Activated CD4-positive, alpha-beta T cell treated with anti-CD3 and anti-CD28 coated beads for 1 hour (primary cell): ENCODE data around the gene CRAT.
"Not testable (repeated sequence)": the region's sequence is repeated elsewhere in the genome, so short reads cannot be mapped to it uniquely, and the experiment has no call there.

Experiments
- DNase-seq: peaks from one replicate; pipeline ENCODE4 v3.0.0-alpha.2; 2020

CRAT gene

DNA sequence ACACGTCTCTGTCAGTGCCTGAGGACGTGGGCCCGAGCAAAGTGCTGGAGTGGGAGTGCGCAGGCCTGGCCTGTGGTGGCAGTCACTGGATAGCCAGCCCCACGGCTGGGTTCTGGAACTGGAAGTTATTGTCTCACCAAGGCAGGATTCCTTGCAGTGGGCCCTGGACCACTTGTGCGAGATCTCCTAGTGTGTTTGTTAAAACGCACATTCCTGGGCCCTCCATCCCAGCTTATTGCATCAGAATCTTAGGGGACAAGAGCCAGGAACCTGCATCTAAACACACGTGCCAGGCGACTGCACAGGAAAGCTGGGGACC is 27.5 kb upstream of the CRAT start:
- DNase-seq, result no peak

DNA sequence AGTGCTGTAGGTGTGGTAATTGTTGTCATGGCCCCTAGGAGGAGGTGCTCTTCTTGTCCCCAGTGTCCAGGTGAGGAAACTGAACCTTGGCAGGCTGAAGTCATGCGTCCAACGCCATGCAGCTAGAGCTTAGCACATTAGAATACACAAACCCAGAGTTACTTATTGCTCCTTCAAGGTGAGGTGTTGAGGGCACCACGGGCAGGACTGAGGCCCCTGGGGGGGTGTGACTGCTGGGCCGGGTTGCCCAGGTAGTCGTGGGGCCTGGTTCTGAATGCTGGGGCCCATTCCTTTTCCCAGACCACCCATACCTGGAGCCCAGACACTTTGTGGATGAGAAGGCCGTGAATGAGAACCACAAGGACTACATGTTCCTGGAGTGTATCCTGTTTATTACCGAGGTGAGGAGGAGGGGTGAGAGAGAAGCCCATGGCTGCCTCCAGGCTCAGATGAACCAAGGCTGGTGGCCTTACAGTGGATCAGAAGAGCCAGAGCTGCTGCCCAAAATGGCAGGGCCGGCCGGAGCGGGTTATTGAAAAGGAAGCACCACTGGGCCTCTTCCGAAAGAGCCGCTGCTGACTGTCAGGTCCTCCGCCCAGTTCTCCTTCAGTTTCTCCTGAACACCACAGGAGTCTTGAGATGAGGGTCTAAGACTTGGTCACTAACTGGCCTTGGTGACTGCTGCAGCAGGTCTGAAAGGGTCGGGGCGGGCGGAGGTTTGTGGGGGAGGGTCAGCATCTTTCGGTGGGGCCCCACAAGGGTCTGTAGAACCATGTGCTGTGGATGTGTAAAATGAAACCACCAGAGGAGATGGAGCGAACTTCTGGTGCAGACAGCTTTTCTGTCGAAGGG is 26.9 kb upstream of the CRAT start:
- no peak for DNase-seq

DNA sequence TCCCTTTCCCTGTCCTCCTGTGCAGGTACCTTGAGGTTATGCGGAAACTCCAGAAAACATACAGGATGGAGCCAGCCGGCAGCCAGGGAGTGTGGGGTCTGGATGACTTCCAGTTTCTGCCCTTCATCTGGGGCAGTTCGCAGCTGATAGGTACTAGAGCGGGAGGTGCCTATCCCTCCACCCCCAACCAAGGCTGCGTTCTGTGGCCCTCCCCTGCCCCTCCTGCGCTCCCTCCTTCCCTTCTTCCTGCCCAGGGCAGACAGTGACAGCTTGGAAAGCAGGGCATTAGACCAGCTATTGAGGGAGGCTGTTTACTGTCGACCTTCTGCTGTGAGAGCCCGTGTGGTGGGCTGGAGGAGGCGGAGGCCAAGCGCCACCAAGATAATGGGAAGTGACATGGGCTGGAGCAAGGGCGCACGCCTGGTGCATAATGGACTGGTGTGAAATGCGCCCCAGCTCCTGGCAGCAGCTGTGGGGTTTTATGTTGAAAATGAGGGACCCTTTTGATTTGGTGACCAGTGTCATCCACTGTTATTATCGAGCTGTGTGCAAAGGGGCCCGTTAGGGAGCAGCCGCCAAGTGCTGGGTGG is 25.9 kb upstream of the CRAT start:
- no peak for DNase-seq

DNA sequence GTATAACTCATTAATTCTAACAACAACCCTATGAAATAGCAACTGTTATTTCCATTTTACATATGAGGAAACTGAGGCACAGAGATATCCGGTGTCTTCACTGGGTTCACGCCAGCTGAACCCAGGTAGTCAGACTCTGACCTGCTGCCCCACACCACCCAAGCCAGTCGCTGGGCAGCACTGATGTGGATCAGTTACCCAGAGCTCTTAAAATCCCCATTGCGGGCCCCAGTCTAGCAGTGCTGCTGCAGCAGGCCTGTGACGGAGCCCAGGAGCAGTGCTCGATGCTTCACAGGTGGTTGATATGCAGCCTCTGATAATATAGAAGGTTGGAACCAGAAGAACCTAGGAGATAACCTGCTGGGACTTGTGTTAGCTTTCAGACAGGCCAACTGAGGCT is 24.9 kb upstream of the CRAT start:
- no peak for DNase-seq

DNA sequence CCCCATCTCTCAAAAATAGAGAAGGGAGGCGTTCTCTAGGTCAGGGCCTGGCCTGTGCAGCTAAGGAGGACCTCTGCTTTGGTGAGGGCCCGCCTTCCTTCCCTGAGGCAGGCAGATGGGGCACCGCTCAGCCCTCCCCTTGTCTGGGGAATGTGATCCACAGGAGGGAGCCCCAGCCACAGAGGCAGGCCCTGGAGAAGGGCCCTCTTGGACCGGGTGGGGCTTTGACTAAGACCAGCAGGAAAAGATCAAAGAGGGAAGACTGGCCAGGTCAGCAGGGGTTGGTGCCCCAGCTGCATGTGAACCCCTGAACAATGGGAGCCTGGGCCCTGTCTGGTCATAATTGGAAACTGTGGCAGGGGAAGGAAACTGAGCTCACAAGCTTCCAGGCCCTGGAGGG is 22.5 kb upstream of the CRAT start:
- DNase-seq, result no peak

DNA sequence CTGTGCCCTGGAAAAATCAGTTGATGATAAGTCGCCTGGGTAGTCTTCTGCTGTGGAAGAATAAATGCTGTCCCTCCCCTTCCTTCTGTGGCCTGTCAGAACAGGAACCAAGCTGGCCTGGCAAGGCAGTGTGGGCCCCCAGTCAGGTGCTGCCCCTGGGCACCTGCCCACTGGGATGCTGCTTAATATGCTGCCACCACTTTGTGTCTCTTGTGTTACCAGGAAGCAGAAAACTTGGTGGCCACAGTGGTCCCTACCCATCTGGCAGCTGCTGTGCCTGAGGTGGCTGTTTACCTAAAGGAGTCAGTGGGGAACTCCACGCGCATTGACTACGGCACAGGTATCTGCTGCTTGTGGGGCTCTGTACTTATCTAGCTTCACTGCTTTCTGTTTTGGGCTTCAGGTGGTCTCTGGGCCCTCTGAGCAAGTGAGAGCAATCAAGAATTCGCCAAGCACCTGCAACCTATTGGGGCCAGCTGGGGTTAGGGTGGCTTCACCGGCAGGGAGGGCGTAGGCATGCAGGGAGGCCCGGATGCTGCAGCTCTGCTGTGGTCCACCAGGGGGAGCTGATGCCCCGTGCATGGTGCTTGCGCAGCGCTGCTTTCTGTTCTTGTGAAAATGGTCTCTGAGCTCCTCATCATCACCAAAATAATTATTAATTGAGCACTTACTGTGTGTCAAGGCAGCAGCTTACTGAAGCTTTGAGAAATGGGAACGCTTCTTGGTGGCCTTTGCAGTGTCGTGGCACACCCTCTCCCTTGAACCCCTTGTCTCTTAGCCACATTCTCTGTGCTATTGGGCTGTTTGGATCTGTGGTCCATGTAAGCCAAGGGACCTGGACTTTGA is 20.9 kb upstream of the CRAT start:
- DNase-seq, result peak; percentile 80

DNA sequence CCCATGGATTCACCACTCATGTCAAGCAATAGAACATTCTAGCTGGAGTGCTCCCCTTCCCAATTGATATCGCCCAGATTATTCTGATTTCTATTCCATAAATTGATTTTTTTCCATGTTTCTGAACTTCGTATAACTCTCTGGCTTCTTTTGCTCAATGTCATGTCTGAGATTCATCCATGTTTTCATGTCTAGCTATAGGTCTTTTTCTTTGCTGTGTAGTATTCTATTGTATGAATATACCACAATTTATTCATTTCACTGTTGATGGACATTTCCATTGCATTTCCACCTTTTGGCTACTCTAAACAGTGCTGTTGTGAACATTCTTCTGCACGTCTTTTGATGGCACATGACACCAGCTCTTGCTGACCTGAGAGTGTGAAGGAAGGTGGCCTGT is 20.2 kb upstream of the CRAT start:
- DNase-seq, result no peak

DNA sequence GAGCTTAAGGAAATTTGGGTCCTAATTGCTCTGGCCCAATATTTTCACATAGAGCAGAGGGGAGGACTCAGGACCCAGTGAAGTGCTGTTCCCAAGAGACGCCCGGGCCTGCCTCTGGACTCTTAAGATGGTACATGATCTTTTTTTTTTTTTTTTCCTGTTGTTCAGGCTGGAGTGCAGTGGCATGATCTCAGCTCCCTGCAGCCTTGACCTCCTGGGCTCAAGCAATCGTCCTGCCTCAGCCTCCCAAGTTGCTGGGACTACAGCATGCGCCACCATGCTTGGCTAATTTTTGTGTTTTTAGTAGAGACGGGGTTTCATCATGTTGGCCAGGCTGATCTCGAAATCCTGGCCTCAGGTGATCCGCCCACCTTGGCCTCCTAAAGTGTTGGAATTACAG is 19.7 kb upstream of the CRAT start:
- DNase-seq, result not testable (repeated sequence)

DNA sequence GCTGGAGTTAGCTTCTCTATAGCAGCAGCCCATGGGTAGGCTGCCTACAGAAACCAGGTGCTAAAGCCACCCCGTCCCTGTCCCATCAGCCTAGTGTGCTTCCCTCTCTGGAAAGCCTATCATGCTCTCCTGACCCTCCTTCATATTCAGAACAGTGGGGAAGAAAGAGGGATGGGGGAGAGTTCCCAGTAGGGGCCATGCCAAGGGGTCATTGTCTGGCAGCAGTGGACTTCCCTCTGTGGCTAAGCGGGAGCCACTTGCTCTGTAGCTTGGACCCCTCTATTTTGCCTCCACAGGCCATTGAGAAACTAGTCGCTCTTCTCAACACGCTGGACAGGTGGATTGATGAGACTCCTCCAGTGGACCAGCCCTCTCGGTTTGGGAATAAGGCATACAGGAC is 18.1 kb upstream of the CRAT start:
- DNase-seq, result no peak

DNA sequence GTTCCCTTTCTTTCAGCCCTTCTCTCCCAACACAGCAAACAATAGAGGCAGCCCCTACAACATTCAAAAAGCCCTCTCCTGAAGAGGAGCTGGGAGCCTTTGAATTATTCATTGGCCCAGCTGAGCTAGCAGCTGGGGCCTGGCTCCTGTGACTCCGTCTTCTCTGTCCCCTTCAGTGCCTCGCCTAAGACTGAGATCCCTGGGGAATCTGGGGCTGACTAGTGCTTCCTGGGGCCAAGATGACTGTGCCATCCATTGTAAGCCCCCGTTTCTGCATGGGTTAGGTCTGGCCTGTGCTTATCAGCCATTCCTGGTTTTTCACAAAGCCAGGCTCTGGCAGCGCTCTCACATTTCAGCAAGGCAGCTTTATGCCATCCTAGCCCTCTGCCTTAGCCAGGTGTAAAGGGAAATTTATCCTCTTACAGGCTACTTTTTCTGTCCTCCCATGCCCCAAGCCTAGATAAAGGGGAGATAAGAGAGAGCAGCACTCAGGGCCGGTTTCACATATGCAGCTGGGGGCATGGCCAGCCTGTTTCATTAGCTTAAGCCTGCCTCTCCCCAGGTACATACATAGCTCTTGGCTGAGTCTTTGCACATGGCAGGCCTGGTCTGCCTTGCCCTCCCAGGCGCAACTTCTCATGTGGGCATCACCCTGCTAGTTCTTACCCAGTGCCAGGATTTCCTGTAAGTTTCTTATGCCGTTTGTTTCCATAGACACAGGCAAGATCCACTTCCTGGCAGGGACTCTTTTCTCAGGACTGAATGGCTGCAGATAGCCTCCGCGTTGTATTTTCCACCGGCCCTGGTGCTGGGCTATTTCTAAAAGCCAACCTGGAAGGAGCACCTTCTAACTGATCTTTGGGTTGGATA is 16.4 kb upstream of the CRAT start:
- no peak for DNase-seq

DNA sequence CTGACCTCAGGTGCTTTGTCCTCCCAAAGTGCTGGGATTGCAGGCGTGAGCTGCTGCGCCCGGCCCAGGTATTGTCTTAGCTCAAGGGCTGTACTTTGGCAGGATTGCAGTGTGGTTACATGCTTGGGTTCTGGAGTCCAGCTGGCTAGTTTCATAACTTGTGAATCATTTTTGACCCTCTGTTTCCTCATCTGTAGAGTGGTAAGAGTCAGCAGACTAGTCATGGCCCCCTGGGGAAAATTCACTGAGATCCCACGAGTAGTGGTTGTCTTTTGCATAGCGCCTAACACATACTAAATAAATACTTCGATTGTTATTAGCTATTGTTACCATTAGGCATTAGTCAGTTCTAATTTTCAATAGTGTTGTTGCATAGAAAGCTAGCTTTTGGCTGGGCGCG is 14.9 kb upstream of the CRAT start:
- DNase-seq, result no peak

DNA sequence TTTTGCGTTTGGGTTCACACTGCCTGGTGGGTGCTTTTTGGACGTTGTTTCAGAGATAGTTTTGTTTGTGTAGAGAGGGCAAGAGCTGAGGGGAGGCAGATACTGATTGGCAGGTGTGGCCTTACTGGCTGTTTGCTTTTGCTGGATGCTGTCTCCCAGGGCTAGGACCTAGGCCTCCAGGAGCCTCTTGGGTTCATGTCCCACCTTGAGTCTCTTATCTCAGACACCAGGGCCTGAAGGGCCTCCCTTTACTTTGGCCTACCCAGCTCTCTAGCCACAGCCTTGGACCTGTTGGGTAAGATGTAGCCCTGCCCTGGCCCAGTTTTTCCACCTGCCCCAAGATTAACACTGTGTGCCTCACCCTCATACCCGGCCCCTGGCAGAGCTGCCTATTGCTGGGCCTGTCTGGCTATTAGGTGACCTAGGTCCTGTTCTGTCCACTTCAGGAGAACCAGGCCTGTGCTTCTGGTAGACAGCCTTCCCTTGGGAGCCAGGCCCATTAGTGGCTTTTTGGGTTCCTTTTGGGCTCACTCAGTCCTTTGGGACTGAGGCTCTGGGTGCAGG is 14.0 kb upstream of the CRAT start:
- no peak for DNase-seq

DNA sequence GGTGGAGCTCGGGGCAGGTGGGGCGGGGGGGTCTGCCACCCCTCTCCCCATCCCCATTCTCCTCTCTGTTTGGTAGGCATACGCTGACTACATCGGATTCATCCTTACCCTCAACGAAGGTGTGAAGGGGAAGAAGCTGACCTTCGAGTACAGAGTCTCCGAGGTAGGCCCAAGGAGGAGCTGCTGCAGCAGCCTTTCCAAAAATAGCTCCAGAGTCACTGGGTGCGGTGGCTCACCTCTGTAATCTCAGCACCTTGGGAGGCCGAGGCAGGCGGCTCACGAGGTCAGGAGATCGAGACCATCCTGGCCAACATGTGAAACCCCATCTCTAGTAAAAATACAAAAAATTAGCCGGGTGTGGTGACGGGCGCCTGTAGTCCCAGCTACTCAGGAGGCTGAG is 12.4 kb upstream of the CRAT start:
- DNase-seq, result not testable (repeated sequence)

DNA sequence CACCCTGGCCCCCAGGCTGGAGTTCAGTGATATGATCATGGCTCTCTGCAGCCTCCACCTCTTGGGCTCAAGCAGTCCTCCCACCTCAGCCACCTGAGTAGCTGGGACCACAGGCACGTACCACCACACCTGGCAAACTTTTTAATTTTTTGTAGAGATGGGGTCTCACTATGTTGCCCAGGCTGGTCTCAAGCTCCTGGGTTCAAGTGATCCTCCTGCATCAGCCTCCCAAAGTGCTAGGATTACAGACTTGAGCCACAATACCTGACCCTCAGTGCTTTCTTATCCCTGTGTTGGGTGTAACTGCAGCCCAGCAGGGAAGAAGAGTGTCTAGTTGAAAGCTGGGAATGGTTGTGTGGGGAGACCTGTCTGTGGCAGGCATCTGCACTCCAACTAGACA is 11.5 kb upstream of the CRAT start:
- DNase-seq, result no peak

DNA sequence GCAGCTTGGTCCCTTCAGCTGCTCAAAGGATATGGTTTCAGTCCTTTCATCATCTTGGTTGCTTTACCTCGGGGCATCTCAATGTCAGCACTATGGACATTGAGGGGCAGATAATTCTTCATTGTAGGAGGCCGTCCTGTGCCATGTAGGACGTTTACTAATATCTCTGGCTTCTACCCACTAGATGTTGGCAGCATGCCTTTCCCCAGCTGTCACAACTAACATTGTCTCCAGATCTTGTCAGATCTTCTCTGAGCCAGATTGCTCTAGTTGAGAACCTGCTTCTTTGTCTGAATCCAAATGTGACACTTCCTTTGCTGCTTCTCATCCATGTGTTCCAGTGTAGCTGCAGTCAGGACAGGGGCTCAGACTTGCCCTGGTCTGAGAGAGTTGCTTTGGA is 10.9 kb upstream of the CRAT start:
- DNase-seq, result no peak

DNA sequence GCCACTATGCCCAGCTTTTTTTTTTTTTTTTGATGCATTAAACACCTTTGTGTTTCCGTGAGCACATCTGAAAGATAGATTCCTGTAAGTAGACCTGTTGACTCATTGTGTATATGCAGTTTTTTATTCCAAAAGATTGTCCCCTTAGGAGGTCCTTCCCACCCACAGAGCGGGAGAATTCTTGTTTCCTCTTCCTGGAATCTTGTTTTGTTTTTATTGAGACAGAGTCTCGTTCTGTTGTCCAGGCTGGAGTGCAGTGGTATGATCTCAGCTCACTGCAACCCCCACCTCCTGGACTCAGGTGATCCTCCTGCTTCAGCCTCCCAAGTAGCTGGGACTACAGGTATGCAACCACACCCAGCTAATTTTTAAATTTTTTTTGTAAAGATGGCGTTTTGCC is 8.2 kb upstream of the CRAT start:
- DNase-seq, result no peak

DNA sequence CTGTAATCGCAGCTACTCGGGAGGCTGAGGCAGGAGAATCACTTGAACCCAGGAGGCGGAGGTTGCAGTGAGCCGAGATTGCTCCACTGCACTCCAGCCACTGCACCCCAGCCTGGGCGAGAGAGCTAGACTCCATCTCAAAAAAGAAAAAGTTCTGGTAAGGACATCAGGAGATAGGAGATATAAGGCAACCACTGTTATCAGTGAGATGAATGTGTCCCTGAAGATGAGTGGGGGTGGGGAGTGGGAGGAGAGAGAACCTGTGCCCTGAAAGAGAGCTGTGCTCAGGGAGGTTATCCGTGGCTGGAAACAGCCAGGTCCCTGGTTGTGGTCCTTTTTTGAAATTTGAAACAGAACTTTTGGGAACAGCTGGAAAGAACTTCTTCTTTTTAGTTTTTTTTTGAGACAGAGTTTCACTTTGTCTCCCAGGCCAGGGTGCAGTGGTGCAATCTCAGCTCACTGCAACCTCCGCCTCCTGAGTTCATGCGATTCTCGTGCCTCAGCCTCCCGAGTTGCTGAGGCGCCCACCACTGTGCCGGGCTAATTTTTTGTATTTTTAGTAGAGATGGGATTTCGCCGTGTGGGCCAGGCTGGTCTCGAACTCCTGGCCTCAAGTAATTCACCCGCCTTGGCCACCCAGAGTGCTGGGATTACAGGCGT is 3.2 kb upstream of the CRAT start:
- DNase-seq, result no peak

DNA sequence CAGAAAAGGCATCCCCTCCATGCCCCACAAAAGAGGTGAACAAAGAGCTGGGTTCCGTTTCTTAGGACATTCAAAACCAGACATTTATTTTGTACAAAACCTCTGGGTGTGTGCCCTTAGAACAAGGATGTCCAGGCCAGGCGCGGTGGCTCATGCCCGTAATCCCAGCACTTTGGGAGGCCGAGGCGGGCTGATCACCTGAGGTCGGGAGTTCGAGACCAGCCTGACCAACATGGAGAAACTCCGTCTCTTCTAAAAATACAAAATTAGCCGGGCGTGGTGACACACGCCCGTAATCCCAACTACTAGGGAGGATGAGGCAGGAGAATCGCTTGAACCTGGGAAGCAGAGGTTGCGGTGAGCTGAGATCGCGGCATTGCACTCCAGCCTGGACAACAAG is 1.9 kb upstream of the CRAT start:
- not testable (repeated sequence) for DNase-seq

DNA sequence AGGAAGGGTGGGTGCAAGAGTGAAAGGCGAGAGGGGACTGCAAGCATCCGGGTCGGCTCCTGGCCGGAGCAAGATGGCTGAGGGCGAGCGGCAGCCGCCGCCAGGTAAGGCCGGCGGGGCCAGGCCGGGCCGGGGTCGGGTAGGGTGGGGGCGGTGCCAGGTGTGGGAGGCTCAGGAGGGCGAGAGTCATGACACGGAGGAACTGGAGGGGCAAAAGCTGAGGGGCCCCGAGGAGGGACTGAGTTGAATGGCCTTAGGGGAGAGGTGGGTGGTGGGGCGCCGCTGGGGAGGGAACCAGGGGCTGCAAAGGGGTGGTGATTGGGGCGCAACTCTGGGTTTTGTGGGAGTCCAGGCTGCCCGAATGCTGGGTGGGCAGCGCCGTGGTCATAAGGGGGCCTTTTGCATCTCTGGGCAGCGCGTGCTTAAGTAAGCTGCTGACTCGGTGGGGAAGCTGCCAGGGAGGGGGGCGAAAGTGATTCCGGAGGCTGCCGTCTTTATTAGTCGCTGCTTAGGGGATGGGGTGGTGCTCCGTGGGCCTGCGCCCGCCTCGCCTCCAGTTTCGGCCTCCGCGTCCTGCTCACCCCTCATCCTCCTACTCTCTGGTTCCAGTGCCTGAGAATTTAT is 1.0 kb upstream of the CRAT start:
- DNase-seq, result no peak

DNA sequence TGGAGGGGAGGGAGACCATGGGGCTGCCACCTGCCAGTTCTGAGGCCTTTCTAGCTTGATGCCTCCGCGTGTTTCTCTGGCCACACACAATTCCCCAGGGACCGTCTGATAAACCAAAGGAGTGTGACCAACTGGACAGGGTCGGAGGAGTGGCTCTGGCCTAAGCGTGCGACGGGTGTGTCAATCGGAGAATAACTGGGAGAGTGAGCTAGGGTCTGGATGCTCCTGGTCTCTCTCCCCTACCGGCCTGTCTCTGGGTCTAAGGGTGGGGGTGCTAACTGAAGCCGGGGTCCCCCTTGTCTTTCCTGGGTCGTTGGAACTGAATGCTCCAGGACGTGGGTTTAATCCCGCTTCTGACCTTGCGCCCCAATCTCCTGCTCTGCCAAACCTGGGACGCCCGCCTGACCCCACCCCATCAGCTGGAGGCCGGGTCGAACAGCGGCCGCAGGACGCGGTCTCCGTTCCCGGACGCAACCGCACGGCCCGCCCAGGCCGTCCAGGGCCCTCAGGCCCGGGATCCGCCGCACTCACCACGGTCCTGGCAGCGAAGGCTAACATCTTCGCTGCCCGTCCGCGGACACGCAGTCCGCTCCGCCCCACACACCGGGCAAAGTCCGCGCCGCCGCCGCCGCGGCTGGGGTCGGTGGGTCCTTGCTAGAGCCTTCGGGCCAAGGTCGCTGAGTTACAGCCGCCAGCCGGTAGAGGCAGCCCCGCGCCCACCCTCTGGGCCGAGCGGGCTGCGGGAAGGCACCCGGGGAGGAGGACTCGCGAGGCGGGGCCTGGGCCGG is 447 bp downstream of the CRAT start:
- no peak for DNase-seq

DNA sequence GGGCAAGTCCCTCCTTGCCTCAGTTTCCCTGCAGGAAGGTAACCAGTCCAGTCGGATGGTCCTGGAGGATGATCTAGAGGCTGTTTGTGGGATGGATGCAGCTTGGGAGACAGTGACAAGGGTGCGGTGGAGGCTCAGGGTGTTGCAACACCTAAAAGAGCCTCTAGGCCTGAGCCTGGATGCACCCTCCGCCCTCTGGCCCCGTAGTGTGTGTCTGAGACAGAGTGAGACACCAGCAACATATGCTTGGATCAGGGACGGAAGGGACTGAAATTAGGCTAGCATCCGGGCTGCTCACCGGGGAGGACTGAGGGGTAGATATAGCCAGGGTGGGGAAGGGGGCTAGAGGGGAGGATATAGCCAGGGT is 1.1 kb downstream of the CRAT start:
- DNase-seq, result no peak
